GM12801 (cell line): ENCODE results near the gene KIAA0232.

Experiments used
- TF ChIP-seq, protein P1 (sequence below): IDR thresholded peaks from one replicate; pipeline ENCODE4 v1.5.1; 2011; ENCODE audit warnings: control low read depth; ENCODE audit not compliant: insufficient read length; ENCODE audit errors: extremely low read depth

Gene KIAA0232

DNA sequence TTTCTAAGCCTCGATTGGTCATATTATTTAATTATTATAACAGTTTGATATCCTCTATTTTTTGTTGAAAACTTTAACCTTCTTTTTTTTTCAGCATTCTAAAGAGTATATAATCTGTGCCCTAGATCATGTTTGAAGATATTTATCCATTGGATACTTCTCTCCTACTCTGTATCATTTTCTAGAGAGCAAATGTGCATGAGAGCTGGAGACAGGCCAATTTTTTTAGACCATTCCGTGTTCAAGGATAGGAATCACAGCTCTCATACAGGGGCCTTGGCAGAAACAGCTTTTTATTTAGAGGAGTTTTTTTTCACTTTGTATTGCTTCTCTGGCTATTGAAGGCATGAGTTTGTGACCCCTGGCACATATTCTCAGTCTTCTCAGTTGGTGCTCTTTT lies 69.4 kb downstream of the KIAA0232 start:
- TF ChIP-seq, protein P1, sequence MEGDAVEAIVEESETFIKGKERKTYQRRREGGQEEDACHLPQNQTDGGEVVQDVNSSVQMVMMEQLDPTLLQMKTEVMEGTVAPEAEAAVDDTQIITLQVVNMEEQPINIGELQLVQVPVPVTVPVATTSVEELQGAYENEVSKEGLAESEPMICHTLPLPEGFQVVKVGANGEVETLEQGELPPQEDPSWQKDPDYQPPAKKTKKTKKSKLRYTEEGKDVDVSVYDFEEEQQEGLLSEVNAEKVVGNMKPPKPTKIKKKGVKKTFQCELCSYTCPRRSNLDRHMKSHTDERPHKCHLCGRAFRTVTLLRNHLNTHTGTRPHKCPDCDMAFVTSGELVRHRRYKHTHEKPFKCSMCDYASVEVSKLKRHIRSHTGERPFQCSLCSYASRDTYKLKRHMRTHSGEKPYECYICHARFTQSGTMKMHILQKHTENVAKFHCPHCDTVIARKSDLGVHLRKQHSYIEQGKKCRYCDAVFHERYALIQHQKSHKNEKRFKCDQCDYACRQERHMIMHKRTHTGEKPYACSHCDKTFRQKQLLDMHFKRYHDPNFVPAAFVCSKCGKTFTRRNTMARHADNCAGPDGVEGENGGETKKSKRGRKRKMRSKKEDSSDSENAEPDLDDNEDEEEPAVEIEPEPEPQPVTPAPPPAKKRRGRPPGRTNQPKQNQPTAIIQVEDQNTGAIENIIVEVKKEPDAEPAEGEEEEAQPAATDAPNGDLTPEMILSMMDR = no peak

DNA sequence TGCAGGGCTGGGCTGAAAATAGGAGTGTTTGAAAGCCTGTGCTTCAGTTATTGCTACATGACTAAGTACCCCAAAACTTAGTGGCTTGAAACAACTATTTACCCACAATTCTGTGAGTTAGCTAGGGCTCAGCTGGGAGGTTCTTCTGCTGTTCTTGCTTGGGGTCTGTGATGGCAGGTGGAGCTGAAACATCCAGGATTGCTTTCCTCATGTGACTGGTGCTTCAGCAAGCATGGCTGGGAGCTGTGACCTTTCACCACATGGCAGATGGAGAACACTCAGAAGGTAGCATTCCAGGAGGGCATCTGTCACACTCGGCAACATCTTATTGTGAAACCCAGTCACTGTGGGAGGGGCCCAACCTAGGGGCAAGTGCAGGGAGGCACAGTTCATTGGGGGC lies 70.1 kb downstream of the KIAA0232 start:
- TF ChIP-seq, protein P1 = no peak

DNA sequence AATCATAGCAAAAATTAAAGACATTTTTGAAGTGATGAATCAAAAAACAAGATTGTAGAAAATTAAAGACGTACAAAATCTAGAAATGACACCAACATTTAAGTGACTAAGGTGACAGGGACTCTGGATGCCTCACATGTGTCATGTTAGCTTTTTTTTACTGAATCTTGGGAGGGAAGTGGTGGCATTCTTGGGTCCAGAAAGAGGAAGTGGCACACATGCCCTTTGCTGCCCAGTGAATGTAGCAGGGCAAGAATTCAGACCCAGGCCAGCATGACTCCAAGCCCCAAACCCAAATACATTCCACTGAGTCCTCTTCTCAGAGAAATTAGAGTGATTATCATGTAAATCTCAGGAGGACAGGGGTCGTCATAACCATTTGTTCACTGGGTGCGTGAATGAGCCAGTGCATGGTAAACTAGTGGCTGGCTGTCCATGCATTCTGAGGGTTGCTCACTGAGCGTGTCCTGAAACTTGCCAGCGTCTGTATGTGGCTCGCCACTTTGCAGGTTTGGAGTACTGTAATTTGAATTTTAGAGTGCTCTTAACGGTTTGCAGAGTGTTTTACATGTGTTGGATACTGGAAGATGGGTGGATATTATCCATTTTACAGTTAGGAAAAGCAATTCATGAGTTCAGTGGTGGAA lies 71.7 kb downstream of the KIAA0232 start:
- TF ChIP-seq, protein P1 = no peak

DNA sequence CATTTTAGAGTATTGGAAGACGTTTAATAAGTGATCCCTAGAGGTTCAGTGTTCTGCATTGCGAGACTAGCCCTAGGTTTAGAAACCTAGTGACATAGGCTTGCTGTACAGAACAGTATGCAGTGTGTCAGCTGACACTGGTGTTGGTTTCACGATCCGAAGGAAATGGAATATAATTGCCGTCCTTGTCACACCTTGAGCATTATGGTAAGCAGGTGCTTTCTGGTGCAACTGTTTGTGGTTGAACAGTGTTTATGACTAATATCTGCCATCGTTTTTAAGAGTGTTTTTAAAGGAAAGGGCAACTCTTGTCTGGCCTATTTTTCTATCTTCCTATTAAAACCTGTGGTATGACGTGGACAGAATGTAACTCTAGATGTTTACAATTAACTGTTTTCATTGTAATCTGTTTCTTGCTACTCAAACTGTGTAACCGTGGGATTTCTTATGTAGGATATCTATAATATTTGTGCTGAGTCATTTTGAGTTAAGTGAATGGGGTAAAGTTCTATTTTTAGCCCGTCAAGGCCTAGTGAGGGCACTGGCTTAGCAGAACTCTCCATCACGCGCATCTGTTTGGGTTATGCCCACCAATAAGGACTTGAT lies 73.3 kb downstream of the KIAA0232 start:
- TF ChIP-seq, protein P1 = no peak

DNA sequence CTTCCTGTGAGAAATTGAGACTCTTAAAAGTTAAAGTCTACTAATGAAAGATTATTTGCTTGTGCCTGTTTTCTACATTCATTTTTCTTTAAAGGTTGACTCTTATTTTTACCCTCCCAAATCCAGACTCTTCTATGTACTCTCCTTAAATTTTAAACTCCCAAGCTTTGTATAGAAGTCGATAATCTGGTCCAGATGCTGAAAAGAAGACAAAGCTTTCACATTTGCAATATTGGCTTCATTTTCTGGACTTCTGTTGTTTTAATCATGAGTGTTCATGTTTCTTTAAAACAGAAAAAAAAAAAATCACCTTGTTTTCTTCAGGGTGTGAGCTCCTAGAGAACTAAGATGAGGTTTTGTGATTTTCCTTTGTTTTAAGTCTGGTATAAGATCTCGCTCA lies 73.9 kb downstream of the KIAA0232 start:
- TF ChIP-seq, protein P1 = no peak

DNA sequence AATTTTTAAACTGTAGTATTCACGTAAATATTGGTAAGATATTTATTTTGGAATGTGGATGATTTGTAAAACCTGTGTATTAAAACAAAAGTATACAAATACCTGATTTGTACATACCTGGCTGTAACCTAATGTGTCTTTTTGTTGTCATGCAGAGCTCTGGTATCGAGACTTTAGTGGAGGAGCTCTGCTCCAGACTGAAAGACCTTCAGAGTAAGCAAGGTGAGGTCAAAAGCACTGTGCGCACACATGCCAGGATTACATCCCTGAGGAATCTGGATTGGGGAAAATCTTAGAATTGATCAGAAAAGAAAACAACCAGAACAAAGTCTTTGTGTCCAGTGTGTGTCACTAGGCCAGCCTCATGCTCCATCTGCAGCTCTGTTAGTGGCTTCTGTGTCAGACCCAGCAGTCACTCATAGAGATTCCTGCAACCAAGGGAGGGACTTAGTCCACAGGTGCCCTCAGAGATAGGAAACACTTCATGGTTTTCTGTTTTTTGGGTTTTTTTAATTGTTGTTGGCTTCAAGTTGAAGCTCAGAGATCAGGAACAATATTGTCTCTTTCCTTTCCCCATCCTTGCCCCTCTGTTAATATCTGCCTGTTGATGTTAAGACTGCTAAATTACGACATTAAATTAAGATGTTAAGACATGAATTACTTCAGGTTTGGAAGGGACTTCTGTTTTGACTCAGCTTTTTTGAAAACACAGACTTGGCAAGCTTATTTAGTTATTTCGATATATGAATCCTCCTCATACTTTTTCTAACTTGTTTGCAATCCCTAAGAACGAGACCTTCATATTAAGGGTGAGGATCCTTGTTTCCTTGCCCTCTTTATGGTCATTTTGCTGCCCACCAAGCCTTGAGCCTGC lies 74.7 kb downstream of the KIAA0232 start:
- TF ChIP-seq, protein P1 = no peak

DNA sequence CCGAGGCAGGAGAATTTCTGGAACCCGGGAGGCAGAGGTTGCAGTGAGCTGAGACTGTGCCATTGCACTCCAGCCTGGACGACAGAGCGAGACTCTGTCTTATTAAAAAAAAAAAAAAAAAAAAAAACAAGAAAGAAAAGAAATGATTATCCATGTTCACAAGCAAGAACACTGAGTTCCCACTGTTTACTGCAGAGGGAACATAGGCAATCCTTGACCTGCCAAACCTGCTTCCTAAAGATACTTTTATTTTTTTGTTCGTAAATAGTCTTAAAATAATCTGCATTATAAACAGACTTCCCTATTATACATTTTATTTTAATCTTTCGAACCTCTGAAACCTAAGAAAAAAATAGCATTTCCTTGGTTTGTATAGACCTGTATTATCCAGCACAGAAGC lies 76.5 kb downstream of the KIAA0232 start:
- TF ChIP-seq, protein P1 = no peak
